Measurements from ENCODE around the gene IL1RN. TPM values are rescaled to one million over a fixed set of nuclear protein-coding genes. Genes with fewer than 3 reads are reported as not detected.
A peak's percentile ranks its signal among the peaks of the same experiment; 100 is the strongest.

IL1RN gene
- total RNA-seq, 1 donor from 2014 or later: not detected

- DNase-seq (ENCODE audit: low read depth in 2 of 2): no peak
These were observed 510 bp downstream of the IL1RN start for GRCh38 chr2:113127646-113128570.

DNA sequence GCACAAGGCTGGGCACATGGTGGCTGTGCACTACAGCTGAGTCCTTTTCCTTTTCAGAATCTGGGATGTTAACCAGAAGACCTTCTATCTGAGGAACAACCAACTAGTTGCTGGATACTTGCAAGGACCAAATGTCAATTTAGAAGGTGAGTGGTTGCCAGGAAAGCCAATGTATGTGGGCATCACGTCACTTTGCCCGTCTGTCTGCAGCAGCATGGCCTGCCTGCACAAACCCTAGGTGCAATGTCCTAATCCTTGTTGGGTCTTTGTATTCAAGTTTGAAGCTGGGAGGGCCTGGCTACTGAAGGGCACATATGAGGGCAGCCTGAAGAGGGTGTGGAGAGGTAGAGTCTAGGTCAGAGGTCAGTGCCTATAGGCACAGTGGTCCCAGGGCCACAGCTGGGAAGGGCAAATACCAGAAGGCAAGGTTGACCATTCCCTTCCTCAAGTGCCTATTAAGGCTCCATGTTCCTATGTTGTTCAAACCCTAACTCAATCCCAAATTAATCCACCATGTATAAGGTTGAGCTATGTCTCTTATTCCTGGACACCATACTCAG, 2.2 kb downstream of the IL1RN start:
- DNase-seq (ENCODE audit: low read depth in 2 of 2): no peak

GRCh38 chr2:113131352-113132185, 4.2 kb downstream of the IL1RN start:
- DNase-seq (ENCODE audit: low read depth in 2 of 2): no peak

GRCh38 chr2:113132414-113133021, 5.1 kb downstream of the IL1RN start:
- no peak for DNase-seq (ENCODE audit: low read depth in 2 of 2)

DNA sequence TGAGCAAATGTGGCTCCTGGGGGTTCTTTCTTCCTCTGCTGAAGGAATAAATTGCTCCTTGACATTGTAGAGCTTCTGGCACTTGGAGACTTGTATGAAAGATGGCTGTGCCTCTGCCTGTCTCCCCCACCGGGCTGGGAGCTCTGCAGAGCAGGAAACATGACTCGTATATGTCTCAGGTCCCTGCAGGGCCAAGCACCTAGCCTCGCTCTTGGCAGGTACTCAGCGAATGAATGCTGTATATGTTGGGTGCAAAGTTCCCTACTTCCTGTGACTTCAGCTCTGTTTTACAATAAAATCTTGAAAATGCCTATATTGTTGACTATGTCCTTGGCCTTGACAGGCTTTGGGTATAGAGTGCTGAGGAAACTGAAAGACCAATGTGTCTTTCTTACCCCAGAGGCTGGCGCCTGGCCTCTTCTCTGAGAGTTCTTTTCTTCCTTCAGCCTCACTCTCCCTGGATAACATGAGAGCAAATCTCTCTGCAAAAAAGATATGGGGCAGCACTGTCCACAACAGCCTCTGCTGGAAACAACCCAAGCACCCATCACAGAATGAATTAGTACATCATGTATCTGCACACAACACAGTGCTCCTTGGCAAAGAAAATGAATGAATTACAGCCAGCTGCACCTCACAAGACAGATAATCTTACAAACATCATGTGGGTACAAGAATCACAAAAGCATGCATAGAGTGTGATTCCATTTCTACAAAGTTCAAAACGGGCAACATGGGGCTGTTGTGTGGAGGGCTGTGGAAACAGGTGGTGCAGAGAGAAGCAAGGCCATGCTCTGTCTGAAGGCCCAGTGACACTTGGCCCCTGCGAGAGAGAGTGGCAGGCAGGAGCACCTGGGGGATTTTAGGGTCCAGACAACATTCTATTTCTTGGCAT, 6.6 kb downstream of the IL1RN start:
- no peak for DNase-seq (ENCODE audit: low read depth in 2 of 2)

- no peak for DNase-seq (ENCODE audit: low read depth in 2 of 2)
These were observed 7.3 kb downstream of the IL1RN start for GRCh38 chr2:113134717-113135116.

DNA sequence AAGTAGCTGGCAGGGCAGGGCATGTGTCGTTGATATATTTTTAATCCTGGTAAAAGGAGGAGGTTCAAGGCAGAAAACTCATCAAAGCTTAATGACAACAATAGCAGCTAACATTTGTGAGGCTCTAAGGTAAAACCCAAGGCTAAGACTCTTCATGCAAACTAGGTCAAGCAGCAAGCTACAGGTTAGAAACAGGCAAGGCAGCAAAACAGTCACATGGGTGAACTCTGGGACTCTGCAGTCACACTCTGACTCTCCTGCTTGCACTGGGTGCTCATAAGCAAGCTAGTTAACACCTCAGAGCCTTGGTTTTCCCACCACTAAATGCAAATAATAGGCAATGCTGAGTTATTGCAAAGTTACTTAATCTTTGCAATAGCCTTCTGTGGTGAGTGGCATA, 7.9 kb downstream of the IL1RN start:
- no peak for DNase-seq (ENCODE audit: low read depth in 2 of 2)

DNA sequence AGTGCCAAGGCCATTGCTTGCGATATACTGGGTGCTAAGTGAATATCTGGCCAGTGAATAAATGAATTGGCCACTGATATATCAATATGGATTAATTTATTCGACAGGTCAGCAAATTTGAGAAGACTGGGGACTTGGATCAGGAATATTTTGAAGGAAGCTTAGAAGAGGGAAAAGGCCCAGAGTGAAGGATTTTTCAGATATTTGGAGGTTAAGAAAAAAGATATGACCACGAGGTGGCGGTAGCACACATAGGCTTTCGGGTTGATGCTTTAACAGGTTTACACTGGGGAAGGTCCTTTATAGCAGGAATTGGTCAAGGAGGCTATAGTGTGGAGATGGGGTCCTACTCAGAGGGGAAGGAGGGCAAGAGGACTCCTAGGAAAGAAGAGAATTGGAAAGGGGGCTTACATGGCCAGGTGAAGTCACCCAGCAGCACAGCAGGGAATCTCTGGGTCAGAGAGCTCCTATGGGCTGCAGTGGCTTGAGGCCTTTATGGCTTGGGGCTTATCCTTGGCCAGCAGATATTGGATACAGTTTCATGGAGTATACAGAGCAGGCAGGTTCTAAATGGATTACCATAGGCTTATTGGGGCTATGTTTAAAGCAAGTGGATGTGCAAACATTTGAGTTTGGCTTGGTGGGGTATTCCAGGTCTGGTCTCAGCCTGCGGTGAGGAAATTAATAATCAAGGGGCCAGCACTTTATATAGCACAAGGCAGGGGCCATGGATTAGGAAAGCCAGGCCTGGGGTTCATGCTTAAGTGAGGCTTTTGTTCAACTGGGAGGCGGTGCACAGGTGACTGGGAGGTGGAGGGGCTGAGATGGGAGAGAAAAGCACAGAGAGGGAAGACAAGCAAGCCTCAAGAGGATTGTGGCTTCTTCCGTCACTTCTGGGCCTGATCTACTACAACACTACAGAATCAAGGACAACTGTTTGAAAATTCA, 9.7 kb downstream of the IL1RN start:
- DNase-seq (ENCODE audit: low read depth in 2 of 2): peak; percentile 9 to 47

- DNase-seq (ENCODE audit: low read depth in 2 of 2): no peak
These were observed 10.4 kb downstream of the IL1RN start for GRCh38 chr2:113137827-113138226.

DNA sequence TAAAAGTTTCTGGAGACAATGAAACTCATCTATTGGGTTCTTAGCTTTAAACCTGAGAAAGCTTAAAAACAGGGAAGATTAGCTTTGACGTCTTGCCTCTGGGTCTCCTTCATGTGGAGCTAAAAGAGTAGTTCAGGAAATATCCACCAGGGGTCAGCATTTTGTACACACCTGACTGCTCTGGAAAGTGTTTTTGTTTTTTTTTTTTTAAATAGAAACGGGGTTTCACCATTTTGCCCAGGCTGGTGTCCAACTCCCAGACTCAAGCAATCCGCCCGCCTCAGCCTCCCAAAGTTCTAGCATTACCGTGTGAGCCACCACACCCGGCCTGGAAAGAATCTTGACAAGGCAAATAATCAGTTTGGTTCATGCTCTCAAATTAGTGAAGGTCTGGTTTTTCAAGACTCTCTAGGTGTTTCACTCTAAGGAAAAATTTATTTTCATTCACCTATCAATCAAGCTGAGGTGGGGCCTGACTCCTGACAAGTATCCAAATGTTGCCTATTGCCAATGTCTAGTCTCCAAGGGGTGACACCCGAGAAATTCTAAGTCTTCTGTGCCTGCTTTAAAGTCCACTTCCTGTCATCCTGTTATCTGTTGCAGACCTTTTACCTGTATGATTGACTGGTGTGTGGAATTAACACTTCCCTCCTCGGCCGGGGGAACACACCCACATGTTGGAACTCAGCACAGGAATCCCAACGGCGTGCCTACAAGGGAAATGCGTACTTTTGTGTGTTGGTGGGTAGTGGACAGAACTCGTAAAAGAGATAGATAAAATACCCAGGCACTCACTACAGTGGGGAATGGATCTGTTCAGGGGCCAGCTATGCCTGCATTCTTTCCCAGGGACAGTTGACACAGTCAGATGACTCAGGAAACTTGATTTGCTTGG, 11.3 kb downstream of the IL1RN start:
- peak; percentile 40 to 67 for DNase-seq (ENCODE audit: low read depth in 2 of 2)

GRCh38 chr2:113141451-113141850, 14.1 kb downstream of the IL1RN start:
- no peak for DNase-seq (ENCODE audit: low read depth in 2 of 2)

- no peak for DNase-seq (ENCODE audit: low read depth in 2 of 2)
These were observed 14.9 kb downstream of the IL1RN start for GRCh38 chr2:113142290-113142689.

DNA sequence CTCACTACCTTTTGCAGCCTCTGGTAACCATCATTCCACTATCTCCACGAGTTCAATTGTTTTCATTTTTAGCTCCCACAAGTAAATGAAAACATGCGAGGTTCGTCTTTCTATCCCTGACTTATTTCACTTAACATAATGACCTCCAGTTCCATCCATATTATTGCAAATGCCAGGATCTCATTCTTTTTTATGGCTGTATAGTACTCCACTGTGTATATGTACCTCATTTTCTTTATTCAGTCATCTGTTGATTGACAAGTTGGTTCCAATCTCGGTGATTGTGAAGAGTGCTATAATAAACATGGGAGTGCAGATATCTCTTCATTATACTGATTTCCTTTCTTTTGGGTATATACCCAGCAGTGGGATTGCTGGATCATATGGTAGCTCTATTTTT, 16.9 kb downstream of the IL1RN start:
- DNase-seq (ENCODE audit: low read depth in 2 of 2): no peak

- DNase-seq (ENCODE audit: low read depth in 2 of 2): no peak
These were observed 21.5 kb downstream of the IL1RN start for GRCh38 chr2:113148606-113149552.

- DNase-seq (ENCODE audit: low read depth in 2 of 2): no peak
These were observed 22.3 kb downstream of the IL1RN start for GRCh38 chr2:113149553-113150257.

- DNase-seq (ENCODE audit: low read depth in 2 of 2): no peak
These were observed 22.8 kb downstream of the IL1RN start for GRCh38 chr2:113150258-113150601.

- no peak for DNase-seq (ENCODE audit: low read depth in 2 of 2)
These were observed 27.9 kb downstream of the IL1RN start for GRCh38 chr2:113155331-113155730.
